ENCODE measurements around the gene TOMT. TPM values are rescaled to one million over a fixed set of nuclear protein-coding genes. Genes with fewer than 3 reads are reported as not detected.

Gene TOMT
- total RNA-seq, 1 experiment from 2014 or later: not detected

- POLR2A ChIA-PET: no interaction called here
- intact Hi-C loops (cut with micrococcal nuclease): no loop called here
- H3K4me2 ChIP-seq (ENCODE audit: low read length): no peak overlapping the region
- TF ChIP-seq SRF (IDR thresholded peaks at IDR 0.05; ENCODE audit: low read depth): no peak
- TF ChIP-seq ZNF274 (IDR thresholded peaks at IDR 0.05; ENCODE audit: low read depth, low read length): no peak
- no peak for TF ChIP-seq EZH2phosphoT487 (IDR thresholded peaks at IDR 0.05; ENCODE audit: borderline replicate concordance)
- TF ChIP-seq CTCF (IDR thresholded peaks at IDR 0.05 in 2 of 3, conservative IDR thresholded peaks at IDR 0.05 in 1 of 3; ENCODE audit: borderline replicate concordance in 1 of 3, insufficient read depth in 1 of 3, low read depth in 2 of 3, low read length in 2 of 3): no peak
- no peak for TF ChIP-seq ELF1 (IDR thresholded peaks at IDR 0.05; ENCODE audit: borderline replicate concordance, low read depth)
- TF ChIP-seq TCF7L2 (IDR thresholded peaks at IDR 0.05; ENCODE audit: borderline replicate concordance, extremely low read depth, insufficient read depth, insufficient read length): no peak
- no peak for TF ChIP-seq SIN3A (IDR thresholded peaks at IDR 0.05; ENCODE audit: low read depth)
- no peak for TF ChIP-seq EGR1 (IDR thresholded peaks at IDR 0.05; ENCODE audit: low read depth)
- TF ChIP-seq CEBPB (IDR thresholded peaks at IDR 0.05; ENCODE audit: low read depth): no peak
- no peaks in the 10 kb centered on the region for H3K27me3 ChIP-seq (ENCODE audit: insufficient read depth, low read length)
- H4K20me1 ChIP-seq (ENCODE audit: insufficient read depth): no peaks in the 10 kb centered on the region
- H3K27ac ChIP-seq (ENCODE audit: low read depth, low read length): no peak overlapping the region
- BruUV-seq (replicated peaks): no TSS peak
- no peak overlapping the region for H3K9ac ChIP-seq (ENCODE audit: low read length)
- H2AFZ ChIP-seq (ENCODE audit: low read depth, low read length, poor library complexity, severe bottlenecking): no peak overlapping the region
- CTCF ChIA-PET: interaction anchor here (1.0 to 1.5 kb wide), 3 partner anchors 11 to 43 kb away, joined by 3 to 5 read pairs (median 3); no protein-coding TSS in a partner anchor
- peaks cover 89% of the 10 kb centered on the region for H3K79me2 ChIP-seq (ENCODE audit: insufficient read depth, low read length)
- H3K9me3 ChIP-seq (ENCODE audit: control insufficient read depth in 1 of 2, insufficient read depth in 1 of 2, low read depth in 1 of 2, low read length in 2 of 2): no peaks in the 10 kb centered on the region
- no peak overlapping the region for H3K4me3 ChIP-seq (replicated peaks in 1 of 2; ENCODE audit: low read depth in 1 of 2, low read length in 2 of 2)
- peaks cover 2 to 7% of the 10 kb centered on the region in 2 experiments; a peak in 3 of 4 replicates for H3K36me3 ChIP-seq (ENCODE audit: control insufficient read depth in 1 of 2, insufficient read depth in 2 of 2, low read length in 2 of 2)
- DNase-seq (ENCODE audit: low read depth, low spot score): no peak
- no peak for ATAC-seq
- H3K9me2 ChIP-seq (ENCODE audit: insufficient read depth): no peaks in the 10 kb centered on the region
- RAD21 ChIA-PET (ENCODE audit: low non-redundant PET in 1 of 2, low total read pairs in 2 of 2, uncharacterized antibody in 2 of 2, unreplicated experiment in 2 of 2): no interaction called here
- H3K4me1 ChIP-seq (ENCODE audit: control insufficient read depth in 1 of 2, insufficient read depth in 2 of 2, low read length in 2 of 2): peaks cover 37 to 39% of the 10 kb centered on the region in 2 experiments
These were observed 38.0 kb upstream of the TOMT start for GRCh38 chr11:72067676-72068075.

All from HCT116 (cell line).